Measurements from ENCODE around the gene AGL. TPM values are rescaled to one million over a fixed set of nuclear protein-coding genes. Genes with fewer than 3 reads are reported as not detected.

AGL gene
- total and polyA plus RNA-seq, 2 of the 13 experiments (the other 11 are each of a cell fraction or from before 2014, with no cell fraction given): 4.3 to 13.1 TPM

GRCh38 chr1:99849744-99850458 lies at the start of gene AGL (continued):
- no peak for TF ChIP-seq AHDC1 (CRISPR knock-in tag; IDR thresholded peaks at IDR 0.05; ENCODE audit: borderline replicate concordance)
- 0 out of 2 replicates have a peak, but pooled peaks have one; percentile 47 for TF ChIP-seq ZNF776 (CRISPR knock-in tag; IDR thresholded peaks at IDR 0.05)
- TF ChIP-seq ISX (CRISPR knock-in tag; conservative IDR thresholded peaks at IDR 0.05): peak; percentile 85; the same call in 1 of the 2 replicates
- TF ChIP-seq ZNF354B (CRISPR knock-in tag; IDR thresholded peaks at IDR 0.05): no peak
- TF ChIP-seq ZNF318 (CRISPR knock-in tag; IDR thresholded peaks at IDR 0.05): no peak
- peak; percentile 57; the same call in 1 of the 2 replicates for TF ChIP-seq ZBTB39 (CRISPR knock-in tag; IDR thresholded peaks at IDR 0.05)
- peak; percentile 66; the same call in 1 of the 2 replicates for TF ChIP-seq ZNF616 (CRISPR knock-in tag; IDR thresholded peaks at IDR 0.05; ENCODE audit: low read depth)
- TF ChIP-seq ZNF772 (CRISPR knock-in tag; IDR thresholded peaks at IDR 0.05): peak; percentile 84
- TF ChIP-seq SPEN (CRISPR knock-in tag; IDR thresholded peaks at IDR 0.05; ENCODE audit: low read depth): peak; percentile 95
- peak; percentile 17; the same call in 1 of the 2 replicates for TF ChIP-seq HCFC1 (IDR thresholded peaks at IDR 0.05; ENCODE audit: low read depth, low read length)
- TF ChIP-seq ATF7 (IDR thresholded peaks at IDR 0.05): no peak
- TF ChIP-seq ATF7 (CRISPR knock-in tag; IDR thresholded peaks at IDR 0.05): peak; percentile 63; the same call in 1 of the 2 replicates
- TF ChIP-seq KDM3A (CRISPR knock-in tag; IDR thresholded peaks at IDR 0.05; ENCODE audit: low read depth): peak; percentile 80; the same call in 1 of the 2 replicates

Data from HepG2 (cell line).